Pulmonary artery endothelial cell (primary cell): ENCODE measurements around the gene INTS1. TPM values are rescaled to one million over a fixed set of nuclear protein-coding genes. Genes with fewer than 3 reads are reported as not detected.
"Not testable (repeated sequence)": the region's sequence is repeated elsewhere in the genome, so short reads cannot be mapped to it uniquely, and the experiment has no call there.

Source experiments
- DNase-seq: peaks from one replicate; pipeline ENCODE4 v3.0.0-alpha.2; 2011; ENCODE audit warnings: low read depth, low spot score
- total RNA-seq: library from RNA; depleted of rRNA; stranded (reverse); fragments of >200 nt; gene quantifications from 2 replicates; pipeline ENCODE4 v1.2.3, GENCODE V29; 2014

The INTS1 gene
- total RNA-seq, 1 donor from 2014 or later: 38.6 TPM

DNA sequence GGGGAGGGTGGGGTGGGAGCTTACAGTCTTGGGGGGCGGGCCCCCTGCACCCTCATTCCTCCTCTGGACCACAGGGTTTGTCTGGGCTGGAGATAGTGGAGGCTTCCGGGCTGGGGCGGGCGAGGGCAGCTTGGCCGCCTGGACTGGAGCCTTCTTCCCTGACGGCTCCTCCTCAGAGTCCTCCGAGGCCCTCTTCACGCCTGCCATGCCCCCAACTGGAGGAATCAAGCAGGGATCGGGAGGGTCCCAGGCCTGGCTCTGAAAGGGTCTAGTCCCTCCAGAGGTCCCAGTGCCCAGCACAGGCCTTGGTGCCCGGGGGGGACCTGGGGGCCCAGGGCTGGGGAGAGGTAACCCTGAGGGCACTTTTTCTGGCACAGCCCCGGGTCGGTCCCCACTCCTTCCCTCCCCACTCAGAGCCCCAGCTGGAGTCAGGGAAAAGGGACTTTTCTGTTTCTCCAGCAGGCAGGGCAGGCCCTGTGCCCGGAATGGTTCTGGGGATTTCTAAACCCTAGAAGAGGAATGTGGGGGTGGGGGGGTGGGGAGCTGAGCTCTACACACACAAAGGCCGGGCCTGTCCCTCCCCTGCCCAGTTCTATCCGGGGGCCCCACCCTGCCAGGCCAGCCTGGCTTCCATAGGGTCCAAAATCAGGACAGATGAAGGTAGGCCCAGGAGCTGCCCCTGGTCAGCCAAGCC lies 56.5 kb downstream of the INTS1 start:
- DNase-seq: no peak

DNA sequence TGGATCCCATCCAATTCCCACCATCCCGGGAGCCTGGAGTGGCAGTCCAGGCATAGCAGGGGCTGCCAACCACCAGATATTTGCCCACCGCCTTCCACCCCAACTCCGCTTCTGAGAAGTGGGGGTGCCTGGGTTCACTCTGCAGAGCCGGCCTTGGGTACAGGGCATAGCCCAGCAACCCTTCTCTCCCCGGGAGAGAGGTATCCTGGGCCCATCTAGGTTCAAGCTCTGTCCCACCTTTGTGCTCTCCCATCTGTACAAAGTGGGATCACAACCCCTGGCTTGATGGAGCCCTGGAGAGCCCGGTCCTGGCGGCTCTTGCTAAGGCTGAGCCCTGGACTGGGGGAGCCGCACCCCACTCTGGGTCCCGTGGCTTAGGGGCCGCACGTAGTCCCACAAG lies 57.1 kb downstream of the INTS1 start:
- no peak for DNase-seq

GRCh38 chr7:1446620-1447032 lies 57.6 kb downstream of the INTS1 start:
- DNase-seq: no peak

GRCh38 chr7:1446026-1446425 lies 58.2 kb downstream of the INTS1 start:
- DNase-seq: not testable (repeated sequence)

- no peak for DNase-seq
Measured at GRCh38 chr7:1445341-1445740, 58.8 kb downstream of the INTS1 start.

DNA sequence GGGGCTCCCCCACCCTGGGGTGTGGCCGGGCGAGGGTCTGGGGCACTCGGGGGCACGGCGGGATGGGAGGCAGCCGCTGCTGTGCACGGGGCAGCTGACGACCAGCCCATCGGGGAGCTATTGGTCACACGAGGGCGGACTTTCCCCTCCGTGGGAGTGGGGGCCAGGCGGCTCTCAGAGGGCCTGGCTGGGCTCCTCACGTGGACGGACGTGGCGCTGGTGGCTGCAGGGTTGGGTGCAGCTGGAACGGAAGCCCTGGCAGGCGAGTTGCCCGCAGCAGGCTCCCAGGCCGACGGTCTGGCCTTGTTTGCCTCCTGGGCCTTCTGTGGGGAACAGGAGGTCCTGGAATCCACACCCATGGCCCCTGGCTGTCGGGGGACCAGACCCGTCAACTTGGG lies 59.3 kb downstream of the INTS1 start:
- no peak for DNase-seq

DNA sequence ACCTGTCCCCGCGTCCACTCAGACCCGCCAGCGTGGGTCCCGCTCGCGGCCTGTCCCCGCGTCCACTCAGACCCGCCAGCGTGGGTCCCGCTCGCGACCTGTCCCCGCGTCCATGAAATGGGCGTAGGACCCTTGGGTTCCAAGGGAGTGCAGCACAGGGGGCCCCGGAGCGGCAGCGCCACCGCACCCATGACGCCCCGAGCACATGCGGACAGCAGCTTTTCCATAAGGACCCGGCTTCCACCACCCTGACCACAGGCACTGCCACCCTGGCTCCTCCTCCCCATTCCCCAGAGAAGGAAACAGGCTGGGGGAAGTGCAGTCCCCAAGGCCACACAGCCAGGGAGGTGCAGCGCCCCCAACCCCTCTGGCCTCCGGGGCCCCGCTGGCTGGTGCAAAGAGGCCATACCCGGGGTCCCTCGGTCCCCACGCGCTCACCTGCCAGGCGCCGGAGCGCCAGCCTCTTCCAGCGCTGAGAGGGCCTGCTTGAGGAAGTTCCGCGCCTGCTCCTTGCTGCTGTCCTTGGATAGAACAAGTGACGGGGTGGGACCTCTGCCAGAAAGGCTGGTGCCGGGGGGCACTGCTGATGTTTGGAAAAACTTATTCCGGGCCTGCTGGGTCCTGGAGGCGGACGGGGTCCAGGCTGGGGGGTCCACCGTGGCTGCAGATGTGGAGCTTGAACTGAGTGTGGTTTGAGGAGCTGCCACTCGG lies 59.8 kb downstream of the INTS1 start:
- DNase-seq: no peak

DNA sequence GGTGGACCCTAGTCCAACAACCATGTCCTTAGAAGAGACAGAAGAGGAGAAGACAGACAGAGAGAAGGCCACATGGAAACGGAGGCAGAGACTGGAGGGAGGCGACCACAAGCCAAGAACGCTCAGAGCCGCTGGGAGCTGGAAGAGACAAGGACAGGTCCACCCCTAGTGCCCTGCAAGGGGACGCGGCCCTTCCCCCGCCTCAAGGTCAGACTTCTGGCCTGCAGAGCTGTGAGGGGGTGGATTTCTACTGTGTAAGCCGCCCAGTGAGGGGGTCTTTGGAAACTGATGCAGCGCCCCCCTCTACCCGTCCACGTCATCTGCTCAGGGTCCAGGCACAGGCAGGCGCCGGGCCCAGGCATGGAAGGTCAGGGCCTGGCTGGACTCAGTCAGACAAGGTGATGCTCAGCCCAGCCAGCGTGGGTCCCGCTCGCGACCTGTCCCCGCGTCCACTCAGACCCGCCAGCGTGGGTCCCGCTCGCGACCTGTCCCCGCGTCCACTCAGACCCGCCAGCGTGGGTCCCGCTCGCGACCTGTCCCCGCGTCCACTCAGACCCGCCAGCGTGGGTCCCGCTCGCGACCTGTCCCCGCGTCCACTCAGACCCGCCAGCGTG lies 60.5 kb downstream of the INTS1 start:
- DNase-seq: not testable (repeated sequence)

GRCh38 chr7:1442355-1443124 lies 61.6 kb downstream of the INTS1 start:
- DNase-seq: no peak

DNA sequence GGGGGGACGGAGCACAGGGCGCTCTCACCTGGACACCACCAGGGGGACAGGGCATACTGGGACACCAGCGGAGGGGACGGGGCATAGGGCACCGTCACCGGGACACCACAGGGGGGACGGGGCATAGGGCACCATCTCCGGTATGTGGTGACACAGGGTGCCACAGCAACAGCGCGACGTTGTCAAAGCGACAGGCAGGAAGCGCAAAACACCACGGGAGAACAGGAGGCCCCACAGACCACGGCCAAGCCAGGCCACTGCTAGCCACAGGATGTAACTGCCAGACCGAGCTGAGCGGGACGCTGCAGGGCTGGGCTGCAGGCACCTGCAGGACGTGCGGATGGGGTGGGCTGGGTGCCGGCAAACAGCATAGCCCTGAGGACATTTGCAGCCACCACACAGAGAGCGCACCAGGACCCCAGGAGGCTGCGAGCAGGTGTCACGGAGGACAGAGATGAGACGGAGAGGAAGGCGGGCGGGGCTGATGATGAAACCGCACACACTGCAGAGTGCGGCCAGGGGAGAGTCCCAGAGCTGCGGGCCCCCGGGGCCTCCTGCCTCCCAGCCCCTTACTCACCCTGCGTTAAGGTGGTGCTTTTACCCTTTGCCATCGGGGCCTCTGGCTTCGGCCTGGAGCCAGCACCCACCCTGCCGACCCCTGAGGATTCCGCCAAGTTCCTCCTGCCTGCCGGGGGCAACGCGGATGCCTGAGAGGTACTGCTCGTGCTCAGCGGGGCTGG lies 62.4 kb downstream of the INTS1 start:
- no peak for DNase-seq

GRCh38 chr7:1440620-1441019 lies 63.6 kb downstream of the INTS1 start:
- DNase-seq: no peak

DNA sequence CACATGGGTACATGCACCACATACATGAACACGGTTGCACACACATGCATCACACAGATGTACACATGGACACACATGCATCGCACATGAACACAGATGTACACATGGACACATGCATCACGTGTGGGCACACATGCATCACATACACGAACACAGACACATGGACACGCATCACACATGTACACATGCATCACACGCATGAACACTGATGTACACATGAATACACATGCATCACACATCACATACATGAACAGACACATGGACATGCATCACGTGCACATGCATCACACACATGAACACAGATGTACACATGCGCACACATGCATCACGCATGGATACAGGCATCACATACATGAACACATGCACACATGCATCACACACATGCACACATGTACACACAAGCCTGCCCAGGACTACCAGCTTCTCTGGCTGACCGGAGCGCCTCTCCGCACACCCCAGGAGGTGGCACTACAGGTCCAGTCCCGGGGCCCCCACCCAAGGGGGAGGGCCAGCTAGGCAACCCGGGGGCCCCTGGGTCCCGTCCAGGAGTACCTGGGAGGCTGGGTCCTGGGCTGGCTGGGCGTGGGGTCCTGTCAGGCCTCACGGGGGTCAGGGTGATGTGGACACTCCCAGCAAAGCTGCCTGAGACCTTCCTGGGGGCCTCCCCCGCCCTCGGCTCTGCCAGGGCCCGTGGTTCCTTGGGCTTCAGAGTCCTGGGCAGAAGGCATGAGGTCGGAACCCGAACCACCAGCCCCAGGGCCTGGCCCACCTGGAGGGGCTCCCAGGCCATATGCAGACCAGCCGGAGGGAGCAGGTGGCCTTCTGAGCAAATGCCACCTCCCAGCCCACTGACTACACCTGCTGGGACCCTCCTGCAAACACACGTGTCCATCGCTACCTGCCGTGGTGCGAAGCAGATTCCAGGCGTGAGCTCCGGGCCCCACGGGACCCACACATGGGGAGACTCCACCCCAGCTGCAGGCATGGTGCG lies 64.5 kb downstream of the INTS1 start:
- no peak for DNase-seq

DNA sequence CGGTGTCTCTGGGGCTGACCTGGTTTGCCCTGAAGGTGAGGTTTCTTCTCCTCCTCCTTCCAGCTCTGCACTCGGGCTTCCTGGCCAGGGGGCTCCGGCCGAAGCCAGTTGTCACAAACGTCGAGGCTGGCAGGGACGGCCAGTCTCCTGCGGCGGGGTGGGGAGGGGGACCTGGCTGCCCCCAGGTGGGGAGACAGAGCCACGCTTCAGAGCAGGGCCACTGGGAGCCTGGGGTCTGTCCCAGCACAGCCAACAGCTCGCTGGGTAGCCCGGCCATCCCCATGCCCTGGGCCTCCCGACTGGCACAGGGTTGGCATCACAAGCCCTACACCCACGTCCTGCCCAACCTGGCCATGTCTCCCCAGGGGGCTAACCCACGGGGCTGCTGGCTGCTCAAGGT lies 65.4 kb downstream of the INTS1 start:
- no peak for DNase-seq

DNA sequence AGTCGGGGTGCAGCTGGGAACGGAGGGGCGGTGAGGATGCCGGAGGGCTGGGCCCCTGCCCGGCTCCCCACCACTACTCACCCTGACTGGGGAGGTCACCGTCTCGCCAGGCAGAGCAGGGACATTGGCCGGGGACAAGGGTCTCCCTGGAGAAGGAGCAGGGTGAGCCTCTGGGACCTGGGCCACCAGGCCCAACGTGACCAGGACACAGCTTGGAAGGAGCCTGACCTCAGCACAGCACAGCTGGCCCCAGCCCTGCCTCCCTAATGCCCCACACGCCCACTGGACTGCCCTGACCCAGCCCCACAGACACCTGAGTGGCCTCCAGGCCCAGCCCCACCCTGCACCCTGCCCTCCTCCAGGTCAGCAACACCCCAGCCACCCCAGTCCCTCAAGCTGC lies 66.0 kb downstream of the INTS1 start:
- DNase-seq: no peak

GRCh38 chr7:1437155-1437880 lies 66.9 kb downstream of the INTS1 start:
- DNase-seq: no peak

- no peak for DNase-seq
Measured at GRCh38 chr7:1436608-1437007, 67.6 kb downstream of the INTS1 start.

DNA sequence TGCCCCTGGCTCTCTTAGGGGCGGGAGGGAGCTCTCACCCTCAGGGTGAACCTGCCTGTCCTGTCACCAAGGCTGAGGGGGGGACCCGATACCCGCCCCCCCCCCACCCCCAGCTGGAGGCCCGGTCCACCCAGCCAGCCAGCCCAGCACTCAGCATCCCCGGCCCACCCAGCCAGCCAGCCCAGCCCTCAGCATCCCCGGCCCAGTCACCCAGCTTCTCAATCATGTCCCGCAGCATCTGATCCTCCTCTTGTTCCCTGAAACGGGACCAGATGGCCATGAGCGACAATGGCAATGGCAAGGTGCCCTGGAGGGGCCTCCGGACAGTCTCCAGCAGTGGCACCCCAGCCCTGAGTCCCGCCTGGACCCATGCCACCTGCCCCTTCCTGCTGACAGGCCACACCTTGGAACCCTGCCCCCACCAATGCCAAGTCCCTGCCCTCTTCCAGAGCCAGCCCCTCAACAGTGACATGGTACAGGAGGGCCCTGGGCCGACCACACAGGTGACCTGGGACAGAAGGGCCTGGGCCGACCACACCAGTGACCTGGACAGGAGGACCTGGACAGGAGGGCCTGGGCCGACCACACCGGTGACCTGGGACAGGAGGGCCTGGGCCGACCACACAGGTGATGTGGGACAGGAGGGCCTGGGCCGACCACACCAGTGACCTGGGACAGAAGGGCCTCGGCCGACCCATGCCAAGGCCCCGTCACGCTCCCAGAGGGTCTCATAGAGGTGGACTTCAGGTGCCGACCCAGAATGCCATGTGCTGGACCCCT lies 69.1 kb downstream of the INTS1 start:
- DNase-seq: no peak

DNA sequence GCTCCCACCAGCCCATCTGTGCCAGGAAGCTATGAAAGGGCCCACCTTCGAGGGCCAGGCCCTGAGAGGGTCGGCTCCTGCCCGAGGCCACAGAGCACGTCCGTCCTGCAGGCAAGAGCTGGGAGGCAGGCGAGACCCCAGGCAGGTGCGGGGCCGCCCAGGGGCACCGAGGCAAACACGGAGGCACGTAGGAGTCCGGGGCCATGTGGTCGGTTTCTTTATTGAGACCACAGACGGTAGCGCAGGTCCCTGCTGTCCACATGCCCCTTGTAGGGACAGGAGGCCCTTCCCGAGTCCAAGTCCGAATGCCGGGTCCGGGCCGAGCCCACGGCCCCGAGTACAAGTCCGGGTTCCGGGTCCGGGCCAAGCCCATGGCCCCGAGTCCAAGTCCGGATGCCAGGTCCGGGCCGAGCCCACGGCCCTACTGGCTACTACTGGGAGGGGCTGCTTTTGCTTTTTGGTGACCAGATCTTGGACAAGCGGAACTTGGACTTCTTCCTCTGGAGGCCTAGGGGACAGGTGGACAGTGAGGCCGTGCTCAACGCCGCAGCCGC lies 69.9 kb downstream of the INTS1 start:
- DNase-seq: no peak
